BE2C (cell line): ENCODE data around the gene SNTA1.
A peak's percentile ranks its signal among the peaks of the same experiment; 100 is the strongest.
"Not testable (repeated sequence)": the region's sequence is repeated elsewhere in the genome, so short reads cannot be mapped to it uniquely, and the experiment has no call there.

ENCODE experiments used
- DNase-seq: peaks from one replicate; pipeline ENCODE4 v3.0.0-alpha.2; 2020
- H3K27me3 ChIP-seq: fragments of 250-450 bp; sonication (Bioruptor Pico); 2 replicates; pipeline ENCODE4 v1.5.1; 2020; ENCODE audit warnings: mild to moderate bottlenecking
- H3K36me3 ChIP-seq: fragments of 250-450 bp; sonication (Bioruptor Pico); 2 replicates; pipeline ENCODE4 v1.5.1; 2020; ENCODE audit warnings: mild to moderate bottlenecking
- H3K4me1 ChIP-seq: fragments of 250-450 bp; sonication (Bioruptor Pico); 2 replicates; pipeline ENCODE4 v1.5.1; 2020
- H3K4me3 ChIP-seq: 2 replicates; pipeline ENCODE4 v1.5.1; 2011; ENCODE audit warnings: low read depth, low read length
- H3K9me3 ChIP-seq: fragments of 250-450 bp; sonication (Bioruptor Pico); 2 replicates; pipeline ENCODE4 v1.5.1; 2020
- TF ChIP-seq, protein P1 (sequence below): IDR thresholded peaks from 2 replicates; pipeline ENCODE4 v1.5.1; 2012; ENCODE audit warnings: mild to moderate bottlenecking, low read depth, low read length

The SNTA1 gene

DNA sequence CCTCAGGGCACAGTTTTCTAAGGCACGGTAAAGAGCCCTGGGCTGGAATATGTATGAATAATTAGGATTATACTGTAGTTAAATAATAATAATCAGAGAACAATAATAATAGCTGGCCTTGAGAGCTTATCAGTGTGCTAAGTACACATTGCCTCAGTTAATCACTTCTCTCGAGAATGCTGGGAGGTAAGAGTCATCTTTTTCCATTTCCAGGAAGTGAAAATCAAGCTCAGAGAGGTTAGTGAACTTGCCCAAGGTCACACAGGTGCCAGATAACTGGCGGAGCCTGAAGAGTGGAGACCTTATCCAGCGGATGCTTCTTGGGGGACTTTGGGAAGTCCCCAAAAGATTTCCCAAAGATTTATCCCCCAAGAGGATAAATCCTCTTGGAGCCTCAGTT, 26.9 kb upstream of the SNTA1 start:
- TF ChIP-seq, protein P1, sequence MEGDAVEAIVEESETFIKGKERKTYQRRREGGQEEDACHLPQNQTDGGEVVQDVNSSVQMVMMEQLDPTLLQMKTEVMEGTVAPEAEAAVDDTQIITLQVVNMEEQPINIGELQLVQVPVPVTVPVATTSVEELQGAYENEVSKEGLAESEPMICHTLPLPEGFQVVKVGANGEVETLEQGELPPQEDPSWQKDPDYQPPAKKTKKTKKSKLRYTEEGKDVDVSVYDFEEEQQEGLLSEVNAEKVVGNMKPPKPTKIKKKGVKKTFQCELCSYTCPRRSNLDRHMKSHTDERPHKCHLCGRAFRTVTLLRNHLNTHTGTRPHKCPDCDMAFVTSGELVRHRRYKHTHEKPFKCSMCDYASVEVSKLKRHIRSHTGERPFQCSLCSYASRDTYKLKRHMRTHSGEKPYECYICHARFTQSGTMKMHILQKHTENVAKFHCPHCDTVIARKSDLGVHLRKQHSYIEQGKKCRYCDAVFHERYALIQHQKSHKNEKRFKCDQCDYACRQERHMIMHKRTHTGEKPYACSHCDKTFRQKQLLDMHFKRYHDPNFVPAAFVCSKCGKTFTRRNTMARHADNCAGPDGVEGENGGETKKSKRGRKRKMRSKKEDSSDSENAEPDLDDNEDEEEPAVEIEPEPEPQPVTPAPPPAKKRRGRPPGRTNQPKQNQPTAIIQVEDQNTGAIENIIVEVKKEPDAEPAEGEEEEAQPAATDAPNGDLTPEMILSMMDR: no peak
- Histone ChIP-seq H3K27me3 (no peaks in the 10 kb centered on the region), H3K4me1 (no peaks in the 10 kb centered on the region), H3K9me3 (no peaks in the 10 kb centered on the region), H3K4me3 (no peak overlapping the region), H3K36me3 (no peaks in the 10 kb centered on the region)
- DNase-seq: no peak

DNA sequence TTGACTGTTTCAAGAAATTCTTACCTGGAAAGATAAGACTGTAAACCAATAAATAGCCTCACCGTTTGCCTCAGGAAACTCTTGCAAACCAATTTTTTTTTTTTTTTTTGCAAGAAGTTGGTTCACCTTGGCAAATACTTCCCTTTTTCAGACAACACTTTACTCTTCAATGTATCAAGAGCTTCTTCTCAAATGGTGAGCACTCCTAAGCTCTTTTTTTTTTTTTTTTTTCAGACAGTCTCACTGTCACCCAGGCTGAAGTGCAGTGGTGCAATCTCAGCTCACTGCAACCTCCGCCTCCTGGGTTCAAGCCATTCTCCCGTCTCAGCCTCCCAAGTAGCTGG, 22.7 kb upstream of the SNTA1 start:
- H3K4me3 ChIP-seq: no peak overlapping the region
- H3K27me3 ChIP-seq: no peaks in the 10 kb centered on the region
- DNase-seq: no peak
- no peaks in the 10 kb centered on the region for H3K9me3 ChIP-seq
- TF ChIP-seq, protein P1: no peak
- no peaks in the 10 kb centered on the region for H3K36me3 ChIP-seq
- H3K4me1 ChIP-seq: no peaks in the 10 kb centered on the region

DNA sequence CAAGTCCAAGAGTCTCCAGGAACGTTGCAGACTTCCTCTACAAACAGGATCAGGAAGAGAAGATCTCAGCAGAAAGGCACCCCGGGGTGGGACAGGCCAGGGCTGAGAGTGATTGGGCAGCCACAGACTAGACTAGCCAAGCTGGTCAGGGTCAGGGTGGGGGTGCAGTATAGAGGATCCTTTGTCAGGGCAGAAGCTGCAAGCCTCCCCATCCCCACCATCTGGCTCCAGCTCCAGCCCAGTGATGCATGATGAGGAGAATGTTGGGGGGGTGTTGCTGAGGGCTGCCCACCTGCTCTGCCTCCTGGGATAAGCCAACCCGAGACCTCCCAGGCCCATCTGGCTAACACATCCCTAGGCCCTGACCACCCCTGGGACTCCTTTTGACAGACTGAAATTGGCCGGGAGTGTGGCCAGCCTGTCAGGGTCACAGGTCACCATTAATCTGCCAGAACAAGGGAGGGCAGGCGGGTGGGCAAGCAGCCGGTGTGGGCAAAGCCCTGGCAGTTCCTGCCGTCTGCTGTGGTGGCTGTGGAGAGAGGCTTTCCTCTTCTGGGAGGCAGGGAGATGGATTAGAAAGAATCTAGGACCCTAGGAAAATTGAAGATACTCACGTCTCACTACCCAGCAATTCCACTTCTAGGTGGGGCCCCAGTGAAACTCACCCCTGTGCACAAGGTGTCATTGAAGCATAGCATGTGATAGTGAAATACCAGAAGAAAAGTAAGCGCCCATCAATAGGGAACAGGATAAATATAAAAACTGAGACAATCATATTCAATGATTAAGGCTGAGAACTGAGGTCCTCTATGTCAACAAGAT, 22.1 kb upstream of the SNTA1 start:
- Histone ChIP-seq H3K36me3 (no peaks in the 10 kb centered on the region), H3K4me3 (no peak overlapping the region), H3K4me1 (no peaks in the 10 kb centered on the region), H3K9me3 (no peaks in the 10 kb centered on the region), H3K27me3 (no peaks in the 10 kb centered on the region)
- TF ChIP-seq, protein P1: no peak
- DNase-seq: peak; percentile 20

DNA sequence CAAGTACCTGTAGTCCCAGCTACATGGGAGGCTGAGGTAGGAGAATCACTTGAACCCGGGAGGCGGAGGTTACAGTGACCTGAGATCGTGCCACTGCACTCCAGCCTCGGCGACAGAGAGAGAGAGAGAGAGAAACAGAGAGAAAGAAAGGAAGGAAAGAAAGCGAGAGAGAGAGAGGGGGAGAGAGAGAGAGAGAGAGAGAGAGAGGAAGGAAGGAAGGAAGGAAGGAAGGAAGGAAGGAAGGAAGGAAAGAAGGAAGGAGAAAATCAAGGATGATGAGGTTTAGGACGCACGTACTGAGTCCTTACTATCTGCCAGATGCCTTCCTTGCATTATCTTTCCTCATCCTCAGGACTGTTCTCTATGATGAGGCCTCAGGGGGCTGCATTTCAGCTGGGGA, 21.2 kb upstream of the SNTA1 start:
- H3K9me3 ChIP-seq, DNase-seq, H3K36me3 ChIP-seq, H3K4me3 ChIP-seq, H3K4me1 ChIP-seq, H3K27me3 ChIP-seq: not testable (repeated sequence)

DNA sequence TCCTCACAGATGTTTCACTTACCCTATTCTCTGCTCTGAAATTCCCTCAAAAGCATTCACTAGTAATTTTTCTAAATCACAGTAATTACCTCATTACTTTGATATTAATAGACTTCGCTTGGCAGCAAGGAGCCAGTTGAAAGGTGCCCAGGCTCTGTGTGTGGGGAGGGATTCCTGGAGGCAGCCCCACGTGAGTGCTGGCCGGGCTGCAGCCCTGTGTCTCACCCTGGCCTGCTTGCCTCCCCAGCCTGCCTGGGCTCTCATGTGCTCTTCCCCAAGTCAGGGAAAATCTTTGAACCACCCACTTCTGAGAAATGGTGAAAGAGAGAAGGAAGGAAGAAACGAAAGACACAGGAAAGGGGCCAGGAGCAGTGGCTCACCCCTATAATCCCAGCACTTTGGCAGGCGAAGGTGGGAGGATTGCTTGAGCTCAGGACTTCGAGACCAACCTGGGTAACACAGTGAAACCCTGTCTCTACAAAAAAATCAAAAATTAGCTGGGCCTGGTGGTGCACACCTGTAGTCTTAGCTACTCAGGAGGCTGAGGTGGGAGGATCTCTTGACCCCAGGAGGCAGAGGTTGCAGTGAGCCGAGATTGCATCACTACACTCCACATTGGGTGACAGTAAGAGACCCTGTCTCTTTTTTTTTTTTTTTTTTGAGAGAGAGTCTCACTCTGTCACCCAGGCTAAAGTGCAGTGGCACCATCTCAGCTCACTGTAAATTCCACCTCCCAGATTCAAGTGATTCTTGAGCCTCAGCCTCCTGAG, 20.0 kb upstream of the SNTA1 start:
- Histone ChIP-seq H3K4me1 (no peaks in the 10 kb centered on the region), H3K27me3 (no peaks in the 10 kb centered on the region), H3K9me3 (no peaks in the 10 kb centered on the region), H3K36me3 (no peaks in the 10 kb centered on the region), H3K4me3 (no peak overlapping the region)
- no peak for DNase-seq
- TF ChIP-seq, protein P1: no peak

DNA sequence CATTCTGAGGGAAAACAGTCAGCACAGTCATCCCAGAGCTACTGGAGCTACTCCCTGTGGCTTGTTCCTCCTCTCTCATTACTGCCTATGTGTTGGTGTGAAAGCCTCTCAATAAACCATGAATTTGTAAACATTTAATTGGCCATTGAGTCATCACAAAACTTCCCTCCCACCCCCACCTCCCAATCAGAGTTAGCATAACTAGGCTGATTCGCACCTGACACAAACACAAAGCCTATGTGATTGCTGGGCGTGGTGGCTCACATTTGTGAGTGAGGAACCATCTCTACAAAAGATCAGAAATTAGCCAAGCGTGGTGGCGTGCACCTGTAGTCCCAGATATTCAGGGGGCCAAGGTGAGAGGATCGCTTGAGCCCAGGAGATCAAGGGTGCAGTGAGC, 17.1 kb upstream of the SNTA1 start:
- DNase-seq: no peak
- no peaks in the 10 kb centered on the region for H3K36me3 ChIP-seq
- no peaks in the 10 kb centered on the region for H3K27me3 ChIP-seq
- TF ChIP-seq, protein P1: no peak
- H3K9me3 ChIP-seq: no peaks in the 10 kb centered on the region
- no peaks in the 10 kb centered on the region for H3K4me1 ChIP-seq
- H3K4me3 ChIP-seq: no peak overlapping the region
